Testis (tissue), 2 donors: ENCODE data around the gene MAP7D1.

Experiments used
- POLR2A ChIP-seq: fragments of 450-650 bp; IDR thresholded peaks from one replicate; pipeline ENCODE4 v1.6.1; 2017; ENCODE audit warnings: antibody characterized with exemption, mild to moderate bottlenecking, moderate library complexity
- TF ChIP-seq, protein P1 (sequence below), 3 experiments: fragments of 450-650 bp in 2 of 3; fragments of 200-600 bp in 1 of 3; sonication (generic) in 1 of 3; IDR thresholded peaks; one replicate each; pipeline ENCODE4 v1.5.1; 2016 to 2019; ENCODE audit warnings: antibody characterized with exemption in 3 of 3, mild to moderate bottlenecking in 2 of 3, moderate library complexity in 1 of 3

GRCh38 chr1:36123356-36123755 lies 32.6 kb upstream of the MAP7D1 start:
- no peak for TF ChIP-seq POLR2A
- TF ChIP-seq, protein P1, sequence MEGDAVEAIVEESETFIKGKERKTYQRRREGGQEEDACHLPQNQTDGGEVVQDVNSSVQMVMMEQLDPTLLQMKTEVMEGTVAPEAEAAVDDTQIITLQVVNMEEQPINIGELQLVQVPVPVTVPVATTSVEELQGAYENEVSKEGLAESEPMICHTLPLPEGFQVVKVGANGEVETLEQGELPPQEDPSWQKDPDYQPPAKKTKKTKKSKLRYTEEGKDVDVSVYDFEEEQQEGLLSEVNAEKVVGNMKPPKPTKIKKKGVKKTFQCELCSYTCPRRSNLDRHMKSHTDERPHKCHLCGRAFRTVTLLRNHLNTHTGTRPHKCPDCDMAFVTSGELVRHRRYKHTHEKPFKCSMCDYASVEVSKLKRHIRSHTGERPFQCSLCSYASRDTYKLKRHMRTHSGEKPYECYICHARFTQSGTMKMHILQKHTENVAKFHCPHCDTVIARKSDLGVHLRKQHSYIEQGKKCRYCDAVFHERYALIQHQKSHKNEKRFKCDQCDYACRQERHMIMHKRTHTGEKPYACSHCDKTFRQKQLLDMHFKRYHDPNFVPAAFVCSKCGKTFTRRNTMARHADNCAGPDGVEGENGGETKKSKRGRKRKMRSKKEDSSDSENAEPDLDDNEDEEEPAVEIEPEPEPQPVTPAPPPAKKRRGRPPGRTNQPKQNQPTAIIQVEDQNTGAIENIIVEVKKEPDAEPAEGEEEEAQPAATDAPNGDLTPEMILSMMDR (IDR thresholded peaks at IDR 0.05), result no peak
